UCSD-AML1 (cell line): Measurements from ENCODE around the gene CITED4.
A peak's percentile ranks its signal among the peaks of the same experiment; 100 is the strongest.

ENCODE experiments used
- DNase-seq: peaks from one replicate; lab custom pipeline; 2025; ENCODE audit not compliant: unreplicated experiment; lab: John Stamatoyannopoulos, UW

Gene CITED4

GRCh38 chr1:40855513-40855912 is 6.7 kb downstream of the CITED4 start:
- DNase-seq, result peak; percentile 26

- no peak for DNase-seq
These were observed 8.3 kb downstream of the CITED4 start for GRCh38 chr1:40853885-40854170.

- no peak for DNase-seq
These were observed 8.9 kb downstream of the CITED4 start for GRCh38 chr1:40853113-40853884.

GRCh38 chr1:40851643-40852042 is 10.5 kb downstream of the CITED4 start:
- no peak for DNase-seq

GRCh38 chr1:40849801-40850592 is 12.2 kb downstream of the CITED4 start:
- peak; percentile 77 for DNase-seq

GRCh38 chr1:40848530-40849189 is 13.5 kb downstream of the CITED4 start:
- peak; percentile 55 for DNase-seq

GRCh38 chr1:40847023-40847745 is 15.0 kb downstream of the CITED4 start:
- DNase-seq, result no peak

GRCh38 chr1:40845895-40846294 is 16.3 kb downstream of the CITED4 start:
- DNase-seq, result no peak

GRCh38 chr1:40844887-40845878 is 17.0 kb downstream of the CITED4 start:
- DNase-seq, result no peak

GRCh38 chr1:40844079-40844478 is 18.1 kb downstream of the CITED4 start:
- DNase-seq, result no peak

- no peak for DNase-seq
These were observed 19.5 kb downstream of the CITED4 start for GRCh38 chr1:40842691-40843090.

- no peak for DNase-seq
These were observed 20.0 kb downstream of the CITED4 start for GRCh38 chr1:40842207-40842606.

GRCh38 chr1:40841602-40842001 is 20.6 kb downstream of the CITED4 start:
- DNase-seq, result no peak

- peak; percentile 66 for DNase-seq
These were observed 21.4 kb downstream of the CITED4 start for GRCh38 chr1:40840526-40841323.

- no peak for DNase-seq
These were observed 22.2 kb downstream of the CITED4 start for GRCh38 chr1:40839943-40840335.

GRCh38 chr1:40838980-40839942 is 22.9 kb downstream of the CITED4 start:
- DNase-seq, result no peak

GRCh38 chr1:40838045-40838979 is 23.9 kb downstream of the CITED4 start:
- DNase-seq, result no peak
